Activated T-cell treated with anti-CD3 and anti-CD28 coated beads for 4 hours (primary cell): ENCODE data around the gene TPSD1.

Experiments used
- DNase-seq: peaks from one replicate; pipeline ENCODE4 v3.0.0-alpha.2; 2020

Gene TPSD1

GRCh38 chr16:1301562-1301961 lies 45.7 kb downstream of the TPSD1 start:
- DNase-seq: no peak

GRCh38 chr16:1305823-1306222 lies 50.0 kb downstream of the TPSD1 start:
- no peak for DNase-seq

- DNase-seq: no peak
Measured at GRCh38 chr16:1306334-1306733, 50.5 kb downstream of the TPSD1 start.

- DNase-seq: no peak
Measured at GRCh38 chr16:1308036-1308976, 52.4 kb downstream of the TPSD1 start.
